ENCODE data around the gene AGRN. TPM values are rescaled to one million over a fixed set of nuclear protein-coding genes. Genes with fewer than 3 reads are reported as not detected.
"Not testable (repeated sequence)": the region's sequence is repeated elsewhere in the genome, so short reads cannot be mapped to it uniquely, and the experiment has no call there.

The AGRN gene
- polyA plus RNA-seq, 1 experiment = 28.3 TPM

- TF ChIP-seq, protein P1, sequence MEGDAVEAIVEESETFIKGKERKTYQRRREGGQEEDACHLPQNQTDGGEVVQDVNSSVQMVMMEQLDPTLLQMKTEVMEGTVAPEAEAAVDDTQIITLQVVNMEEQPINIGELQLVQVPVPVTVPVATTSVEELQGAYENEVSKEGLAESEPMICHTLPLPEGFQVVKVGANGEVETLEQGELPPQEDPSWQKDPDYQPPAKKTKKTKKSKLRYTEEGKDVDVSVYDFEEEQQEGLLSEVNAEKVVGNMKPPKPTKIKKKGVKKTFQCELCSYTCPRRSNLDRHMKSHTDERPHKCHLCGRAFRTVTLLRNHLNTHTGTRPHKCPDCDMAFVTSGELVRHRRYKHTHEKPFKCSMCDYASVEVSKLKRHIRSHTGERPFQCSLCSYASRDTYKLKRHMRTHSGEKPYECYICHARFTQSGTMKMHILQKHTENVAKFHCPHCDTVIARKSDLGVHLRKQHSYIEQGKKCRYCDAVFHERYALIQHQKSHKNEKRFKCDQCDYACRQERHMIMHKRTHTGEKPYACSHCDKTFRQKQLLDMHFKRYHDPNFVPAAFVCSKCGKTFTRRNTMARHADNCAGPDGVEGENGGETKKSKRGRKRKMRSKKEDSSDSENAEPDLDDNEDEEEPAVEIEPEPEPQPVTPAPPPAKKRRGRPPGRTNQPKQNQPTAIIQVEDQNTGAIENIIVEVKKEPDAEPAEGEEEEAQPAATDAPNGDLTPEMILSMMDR (IDR thresholded peaks at IDR 0.05; ENCODE audit: low read depth, low read length) = no peak
- POLR2A ChIA-PET = no interaction called here
- CTCF ChIA-PET = no interaction called here
- no peak for DNase-seq (ENCODE audit: low read depth, low spot score)
- Histone ChIP-seq H3K27ac (ENCODE audit: low read depth, low read length) (no peak overlapping the region), H3K4me3 (ENCODE audit: low read depth, low read length) (no peak overlapping the region), H3K27me3 (ENCODE audit: control insufficient read depth, insufficient read depth, low read length) (no peaks in the 10 kb centered on the region), H3K9me3 (ENCODE audit: control insufficient read depth, insufficient read depth, low read length) (no peaks in the 10 kb centered on the region; the same call in 1 of the 2 replicates)
Measured at GRCh38 chr1:1054099-1054700, 34.3 kb downstream of the AGRN start.

DNA sequence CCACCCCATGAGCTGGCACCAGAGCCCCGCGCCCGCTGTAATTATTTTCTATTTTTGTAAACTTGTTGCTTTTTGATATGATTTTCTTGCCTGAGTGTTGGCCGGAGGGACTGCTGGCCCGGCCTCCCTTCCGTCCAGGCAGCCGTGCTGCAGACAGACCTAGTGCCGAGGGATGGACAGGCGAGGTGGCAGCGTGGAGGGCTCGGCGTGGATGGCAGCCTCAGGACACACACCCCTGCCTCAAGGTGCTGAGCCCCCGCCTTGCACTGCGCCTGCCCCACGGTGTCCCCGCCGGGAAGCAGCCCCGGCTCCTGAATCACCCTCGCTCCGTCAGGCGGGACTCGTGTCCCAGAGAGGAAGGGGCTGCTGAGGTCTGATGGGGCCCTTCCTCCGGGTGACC lies 35.1 kb downstream of the AGRN start:
- POLR2A ChIA-PET = no interaction called here
- Histone ChIP-seq H3K27me3 (ENCODE audit: control insufficient read depth, insufficient read depth, low read length) (no peaks in the 10 kb centered on the region), H3K27ac (ENCODE audit: low read depth, low read length) (no peak overlapping the region), H3K4me3 (ENCODE audit: low read depth, low read length) (no peak overlapping the region), H3K9me3 (ENCODE audit: control insufficient read depth, insufficient read depth, low read length) (no peaks in the 10 kb centered on the region; the same call in 1 of the 2 replicates)
- TF ChIP-seq, protein P1 (IDR thresholded peaks at IDR 0.05; ENCODE audit: low read depth, low read length) = no peak
- no peak for DNase-seq (ENCODE audit: low read depth, low spot score)
- CTCF ChIA-PET = no interaction called here

DNA sequence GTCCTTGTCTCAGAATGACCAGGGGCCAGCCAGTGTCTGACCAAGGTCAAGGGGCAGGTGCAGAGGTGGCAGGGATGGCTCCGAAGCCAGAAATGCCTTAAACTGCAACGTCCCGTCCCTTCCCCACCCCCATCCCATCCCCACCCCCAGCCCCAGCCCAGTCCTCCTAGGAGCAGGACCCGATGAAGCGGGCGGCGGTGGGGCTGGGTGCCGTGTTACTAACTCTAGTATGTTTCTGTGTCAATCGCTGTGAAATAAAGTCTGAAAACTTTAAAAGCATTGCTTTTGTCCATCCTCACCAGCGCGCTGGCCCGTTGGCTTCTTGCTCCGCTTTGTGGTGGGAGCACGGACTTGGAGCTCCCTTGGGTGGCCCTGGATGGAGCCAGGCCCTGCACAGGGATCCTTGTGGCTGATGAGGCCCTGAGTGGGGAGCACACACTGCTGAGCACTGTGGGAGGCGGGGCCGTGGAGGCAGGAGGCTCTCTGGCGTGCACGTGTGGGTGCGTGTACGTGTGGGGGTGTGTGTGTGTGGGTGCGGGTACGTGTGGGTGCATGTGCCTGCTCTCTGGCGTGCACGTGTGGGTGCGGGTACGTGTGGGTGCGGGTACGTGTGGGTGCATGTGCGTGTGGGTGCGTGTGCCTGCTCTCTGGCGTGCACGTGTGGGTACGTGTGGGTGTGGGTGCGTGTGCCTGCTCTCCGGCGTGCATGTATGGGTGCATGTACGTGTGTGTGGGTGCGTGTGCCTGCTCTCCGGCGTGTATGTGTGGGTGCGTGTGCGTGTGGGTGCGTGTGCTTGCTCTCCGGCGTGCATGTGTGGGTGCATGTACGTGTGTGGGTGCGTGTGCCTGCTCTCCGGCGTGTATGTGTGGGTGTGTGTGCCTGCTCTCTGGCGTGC lies 36.2 kb downstream of the AGRN start:
- no peak for DNase-seq (ENCODE audit: low read depth, low spot score)
- Histone ChIP-seq H3K27me3 (ENCODE audit: control insufficient read depth, insufficient read depth, low read length) (peaks cover 3% of the 10 kb centered on the region), H3K27ac (ENCODE audit: low read depth, low read length) (no peak overlapping the region), H3K9me3 (ENCODE audit: control insufficient read depth, insufficient read depth, low read length) (no peaks in the 10 kb centered on the region; the same call in 1 of the 2 replicates), H3K4me3 (ENCODE audit: low read depth, low read length) (no peak overlapping the region)
- ChIA-PET POLR2A (interaction anchor here (0.8 kb wide), 1 partner anchor 16 kb away, joined by 3 read pairs; no protein-coding TSS in a partner anchor), CTCF (interaction anchor here (1.4 kb wide), 1 partner anchor 71 kb away, joined by 4 read pairs; no protein-coding TSS in a partner anchor)
- TF ChIP-seq, protein P1 (IDR thresholded peaks at IDR 0.05; ENCODE audit: low read depth, low read length) = no peak

GRCh38 chr1:1057769-1058087 lies 37.8 kb downstream of the AGRN start:
- CTCF ChIA-PET = not testable (repeated sequence)

DNA sequence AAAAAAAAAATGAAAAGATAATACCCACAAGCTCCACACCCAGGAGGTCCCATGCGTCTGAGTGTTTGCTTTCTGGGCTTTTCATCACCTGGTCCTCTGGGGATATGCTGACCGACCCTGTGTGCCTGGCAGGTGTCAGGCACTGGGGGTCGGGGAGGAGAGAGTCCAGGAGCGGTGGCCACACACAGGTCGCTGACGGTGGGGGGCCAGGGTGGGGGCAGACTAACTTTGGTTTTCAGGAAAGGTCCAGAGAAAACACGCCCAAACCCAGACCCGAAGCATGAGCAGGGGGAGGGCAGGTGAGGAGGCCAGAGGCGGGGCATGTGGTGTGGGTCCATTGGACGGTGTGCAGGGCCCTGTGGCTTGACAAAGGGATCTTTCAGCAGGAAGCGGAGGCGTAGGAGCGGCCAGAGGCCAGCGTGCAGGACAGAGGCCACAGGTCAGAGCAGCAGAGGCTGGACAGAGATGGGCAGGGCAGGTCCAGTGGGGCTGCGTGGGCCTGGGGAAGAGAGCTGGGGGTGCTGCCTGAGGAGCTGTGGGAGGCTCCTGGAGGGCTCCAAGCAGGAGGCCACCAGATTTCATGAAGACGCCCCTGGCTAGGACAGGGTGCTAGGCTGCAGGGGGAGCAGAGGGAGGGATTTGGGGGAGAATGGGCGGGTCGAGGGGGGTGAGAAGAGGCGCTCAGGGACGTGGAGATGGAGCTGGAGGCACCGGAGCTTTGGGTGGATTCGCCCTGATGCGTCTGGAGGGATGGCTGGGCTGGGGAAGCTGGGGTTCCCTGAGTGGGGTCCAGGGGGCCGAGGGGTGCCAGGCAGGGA lies 38.4 kb downstream of the AGRN start:
- peaks cover 3% of the 10 kb centered on the region for H3K27me3 ChIP-seq (ENCODE audit: control insufficient read depth, insufficient read depth, low read length)
- no peak for DNase-seq (ENCODE audit: low read depth, low spot score)
- H3K27ac ChIP-seq (ENCODE audit: low read depth, low read length) = no peak overlapping the region
- H3K9me3 ChIP-seq (ENCODE audit: control insufficient read depth, insufficient read depth, low read length) = no peaks in the 10 kb centered on the region; the same call in 1 of the 2 replicates
- TF ChIP-seq, protein P1 (IDR thresholded peaks at IDR 0.05; ENCODE audit: low read depth, low read length) = no peak
- POLR2A ChIA-PET = interaction anchor here (1.1 kb wide), 1 partner anchor 36 kb away, joined by 4 read pairs; no protein-coding TSS in a partner anchor
- peak overlapping the region; percentile 62 for H3K4me3 ChIP-seq (ENCODE audit: low read depth, low read length)
- CTCF ChIA-PET = interaction anchor here (0.7 to 1.3 kb wide), 3 partner anchors 17 to 76 kb away, joined by 3 to 4 read pairs (median 3); no protein-coding TSS in a partner anchor

More at GRCh38 chr1:1057769-1058087, 37.8 kb downstream of the AGRN start:
- H3K27me3 ChIP-seq (ENCODE audit: control insufficient read depth, insufficient read depth, low read length); POLR2A ChIA-PET; H3K4me3 ChIP-seq (ENCODE audit: low read depth, low read length); H3K9me3 ChIP-seq (ENCODE audit: control insufficient read depth, insufficient read depth, low read length); H3K27ac ChIP-seq (ENCODE audit: low read depth, low read length); DNase-seq (ENCODE audit: low read depth, low spot score): not testable (repeated sequence)
